Panc1 (cell line): Measurements from ENCODE around the gene C16orf89. TPM values are rescaled to one million over a fixed set of nuclear protein-coding genes. Genes with fewer than 3 reads are reported as not detected.

Source experiments
- ATAC-seq: fragments of 200-7000 bp; cut with Tn5 transposase; 2 replicates; pipeline ENCODE4 v1.9.1; 2020; ENCODE audit warnings: mild to moderate bottlenecking, moderate library complexity
- BruUV-seq: library from RNA; stranded (reverse); fragments of 400-500 nt; replicated peaks from 2 replicates; lab custom pipeline; 2021; lab: Mats Ljungman, UMichigan
- CTCF ChIA-PET: fragments of 300-600 bp; sonication (Branson Sonifier 250); formaldehyde crosslinking; loops from one replicate; lab custom pipeline; 2022; ENCODE audit warnings: antibody characterized with exemption; lab: Charles Lee
- POLR2A ChIA-PET: fragments of 300-600 bp; sonication (Branson Sonifier 250); formaldehyde crosslinking; loops from one replicate; lab custom pipeline; 2022; ENCODE audit warnings: antibody characterized with exemption; lab: Charles Lee
- DNase-seq: peaks from one replicate; pipeline ENCODE4 v3.0.0-alpha.2; 2010; ENCODE audit warnings: low read depth, low spot score
- H3K27ac ChIP-seq: 2 replicates; pipeline ENCODE4 v1.5.1; 2011; ENCODE audit warnings: mild to moderate bottlenecking, low read length, inconsistent platforms
- H3K27me3 ChIP-seq: fragments of 200-500 bp; sonication (Bioruptor generic); 2 replicates; pipeline ENCODE4 v1.6.0; 2014; ENCODE audit warnings: low read length, inconsistent platforms; ENCODE audit not compliant: control insufficient read depth, insufficient read depth
- H3K36me3 ChIP-seq: fragments of 200-500 bp; sonication (Bioruptor generic); 2 replicates; pipeline ENCODE4 v1.5.1; 2014; ENCODE audit warnings: inconsistent platforms, mild to moderate bottlenecking, low read length, moderate library complexity; ENCODE audit not compliant: control insufficient read depth, insufficient read depth
- H3K4me1 ChIP-seq: 2 replicates; pipeline ENCODE4 v1.5.1; 2011; ENCODE audit warnings: inconsistent platforms, mild to moderate bottlenecking, low read length, moderate library complexity; ENCODE audit not compliant: control insufficient read depth, insufficient read depth
- H3K4me3 ChIP-seq, 2 experiments: 2 replicates each; pipeline ENCODE4 v1.5.1; 2011 to 2012; ENCODE audit warnings: low read depth in 2 of 2, low read length in 2 of 2, mild to moderate bottlenecking in 2 of 2, inconsistent platforms in 1 of 2, moderate library complexity in 1 of 2
- H3K9me3 ChIP-seq: fragments of 200-500 bp; sonication (Bioruptor generic); 2 replicates; pipeline ENCODE4 v1.5.1; 2014; ENCODE audit warnings: low read depth, mild to moderate bottlenecking, inconsistent platforms, low read length, moderate library complexity; ENCODE audit not compliant: control insufficient read depth, insufficient read depth
- CTCF ChIP-seq: fragments of 450-650 bp; IDR thresholded peaks from 2 replicates; pipeline ENCODE4 v1.5.1; 2017; ENCODE audit warnings: mild to moderate bottlenecking
- POLR2AphosphoS5 ChIP-seq: IDR thresholded peaks from 2 replicates; pipeline ENCODE4 v1.6.1; 2012; ENCODE audit warnings: mild to moderate bottlenecking, low read depth, low read length, moderate library complexity
- REST ChIP-seq, 2 experiments: IDR thresholded peaks; 2 replicates each; pipeline ENCODE4 v1.6.1; 2011 to 2012; ENCODE audit warnings: low read depth in 2 of 2, control low read depth in 1 of 2, low read length in 1 of 2, mild to moderate bottlenecking in 1 of 2, moderate library complexity in 1 of 2; ENCODE audit not compliant: insufficient read depth in 1 of 2
- SIN3A ChIP-seq: IDR thresholded peaks from 2 replicates; pipeline ENCODE4 v1.6.1; 2012; ENCODE audit warnings: low read depth, mild to moderate bottlenecking, low read length, moderate library complexity, borderline replicate concordance; ENCODE audit not compliant: insufficient read depth
- TCF7L2 ChIP-seq: IDR thresholded peaks from 2 replicates; pipeline ENCODE4 v1.6.1; 2011; ENCODE audit warnings: mild to moderate bottlenecking, low read depth, low read length, inconsistent platforms
- in situ Hi-C: cut with HindIII; loops from 2 replicates; pipeline ENCODE4 v1.10.0; 2016; ENCODE audit warnings: low sequenced_read_pairs, low pct_unique_long_range_greater_than_20kb
- intact Hi-C: fragments of 100-400 bp; cut with micrococcal nuclease; formaldehyde crosslinking; loops from one replicate; pipeline ENCODE4 v1.10.0; 2022; ENCODE audit not compliant: unreplicated experiment
- total RNA-seq: library from RNA; stranded (reverse); gene quantifications from one replicate; pipeline ENCODE4 v1.2.1, GENCODE V29; 2021; ENCODE audit not compliant: unreplicated experiment

Gene C16orf89
- total RNA-seq, 1 experiment from 2014 or later, result not detected

GRCh38 chr16:5069854-5070253 lies 4.1 kb upstream of the C16orf89 start:
- peaks cover 2% of the 10 kb centered on the region; the same call in 1 of the 2 replicates for H3K36me3 ChIP-seq
- POLR2A ChIA-PET, result no interaction called here
- TF ChIP-seq SIN3A, result no peak
- no peak for TF ChIP-seq TCF7L2
- no peak for TF ChIP-seq CTCF
- no peak for TF ChIP-seq REST (IDR thresholded peaks at IDR 0.05; ENCODE audit: insufficient read depth in 1 of 2, low read depth in 2 of 2, low read length in 1 of 2)
- H3K27me3 ChIP-seq, result no peaks in the 10 kb centered on the region
- H3K4me3 ChIP-seq, result no peak overlapping the region
- no peak for ATAC-seq
- intact Hi-C loops (no loop called here), in situ Hi-C loops (no loop called here)
- H3K27ac ChIP-seq, result no peak overlapping the region
- H3K9me3 ChIP-seq, result no peaks in the 10 kb centered on the region
- CTCF ChIA-PET, result no interaction called here
- peaks cover 5% of the 10 kb centered on the region; the same call in 1 of the 2 replicates for H3K4me1 ChIP-seq
- no peak for DNase-seq
- BruUV-seq, result no TSS peak

- no peak for TF ChIP-seq TCF7L2
- TF ChIP-seq POLR2AphosphoS5, result no peak
- no peak for TF ChIP-seq CTCF
- TF ChIP-seq SIN3A, result no peak
- no peak for TF ChIP-seq REST (IDR thresholded peaks at IDR 0.05; ENCODE audit: insufficient read depth in 1 of 2, low read depth in 2 of 2, low read length in 1 of 2)
- ChIA-PET CTCF (no interaction called here), POLR2A (no interaction called here)
- no TSS peak for BruUV-seq
- ATAC-seq, result no peak
- Histone ChIP-seq H3K36me3 (peaks cover 2% of the 10 kb centered on the region; the same call in 1 of the 2 replicates), H3K27ac (no peak overlapping the region), H3K9me3 (no peaks in the 10 kb centered on the region), H3K4me1 (peaks cover 5% of the 10 kb centered on the region; the same call in 1 of the 2 replicates), H3K4me3 (no peak overlapping the region), H3K27me3 (no peaks in the 10 kb centered on the region)
- DNase-seq, result no peak
- in situ Hi-C loops (no loop called here), intact Hi-C loops (no loop called here)
Observed at GRCh38 chr16:5069048-5069447, 3.3 kb upstream of the C16orf89 start.
